Liver (tissue), 9 donors: ENCODE measurements around the gene CDH20. TPM values are rescaled to one million over a fixed set of nuclear protein-coding genes. Genes with fewer than 3 reads are reported as not detected.

Experiments
- DNase-seq: peaks from one replicate; pipeline ENCODE4 v3.0.0-alpha.2; 2017; ENCODE audit warnings: low spot score
- H3K27ac ChIP-seq, 2 donors: one replicate each; pipeline ENCODE4 v1.7.0; 2013; ENCODE audit warnings: inconsistent platforms in 2 of 2, low read length in 2 of 2, control low read depth in 1 of 2, low read depth in 1 of 2, mild to moderate bottlenecking in 1 of 2
- H3K27me3 ChIP-seq, 4 donors: one replicate each; pipeline versions ENCODE4 v1.6.1 to v1.7.0; 2013; ENCODE audit warnings: low read length in 3 of 4, inconsistent platforms in 1 of 4, mild to moderate bottlenecking in 1 of 4, moderate library complexity in 1 of 4; ENCODE audit not compliant: control insufficient read depth in 4 of 4, insufficient read depth in 4 of 4
- H3K36me3 ChIP-seq, 4 donors: one replicate each; pipeline versions ENCODE4 v1.6.1 to v1.7.0; 2013; ENCODE audit warnings: low read length in 3 of 4, mild to moderate bottlenecking in 3 of 4, low read depth in 1 of 4, moderate library complexity in 1 of 4; ENCODE audit not compliant: control insufficient read depth in 4 of 4, insufficient read depth in 3 of 4
- H3K4me1 ChIP-seq, 4 donors: one replicate each; pipeline versions ENCODE4 v1.6.1 to v1.7.0; 2013; ENCODE audit warnings: low read length in 3 of 4, mild to moderate bottlenecking in 3 of 4, moderate library complexity in 1 of 4; ENCODE audit not compliant: control insufficient read depth in 4 of 4, insufficient read depth in 4 of 4
- H3K4me3 ChIP-seq, 3 donors: one replicate each; pipeline versions ENCODE4 v1.6.1 to v1.7.0; 2013; ENCODE audit warnings: low read length in 3 of 3, control low read depth in 1 of 3, low read depth in 1 of 3, mild to moderate bottlenecking in 1 of 3
- H3K9ac ChIP-seq, 2 donors: one replicate each; pipeline ENCODE4 v1.7.0; 2013; ENCODE audit warnings: low read length in 2 of 2, mild to moderate bottlenecking in 2 of 2, moderate library complexity in 2 of 2, control low read depth in 1 of 2, low read depth in 1 of 2
- H3K9me3 ChIP-seq, 4 donors: one replicate each; pipeline versions ENCODE4 v1.6.1 to v1.7.0; 2013; ENCODE audit warnings: low read length in 3 of 4; ENCODE audit not compliant: control insufficient read depth in 4 of 4
- ATF3 ChIP-seq: IDR thresholded peaks from 2 replicates; pipeline ENCODE4 v1.6.1; 2016; ENCODE audit warnings: antibody characterized with exemption
- CTCF ChIP-seq: fragments of 150-350 bp; IDR thresholded peaks from 2 replicates; pipeline ENCODE4 v1.5.1; 2017; ENCODE audit warnings: improper control_type of control experiment, low read depth, low read length; ENCODE audit not compliant: missing input control
- EGR1 ChIP-seq, 2 donors: IDR thresholded peaks; 2 replicates each; pipeline ENCODE4 v1.6.1; 2016 to 2018; ENCODE audit warnings: antibody characterized with exemption in 2 of 2, low read depth in 2 of 2
- FOXA1 ChIP-seq: IDR thresholded peaks from 2 replicates; pipeline ENCODE4 v1.6.1; 2016; ENCODE audit warnings: antibody characterized with exemption
- FOXA2 ChIP-seq: IDR thresholded peaks from 2 replicates; pipeline ENCODE4 v1.6.1; 2016; ENCODE audit warnings: antibody characterized with exemption
- GABPA ChIP-seq, 2 donors: IDR thresholded peaks in 1 of 2; conservative IDR thresholded peaks in 1 of 2; 2 replicates each; pipeline ENCODE4 v1.6.1; 2016; ENCODE audit warnings: antibody characterized with exemption in 2 of 2, mild to moderate bottlenecking in 1 of 2, moderate library complexity in 1 of 2
- HNF4A ChIP-seq, 2 donors: conservative IDR thresholded peaks; 2 replicates each; pipeline ENCODE4 v1.6.1; 2016; ENCODE audit warnings: antibody characterized with exemption in 2 of 2, mild to moderate bottlenecking in 2 of 2
- HNF4G ChIP-seq: IDR thresholded peaks from 2 replicates; pipeline ENCODE4 v1.6.1; 2016; ENCODE audit warnings: antibody characterized with exemption
- JUND ChIP-seq, 2 donors: IDR thresholded peaks; 2 replicates each; pipeline ENCODE4 v1.6.1; 2016; ENCODE audit warnings: antibody characterized with exemption in 2 of 2
- MAX ChIP-seq: IDR thresholded peaks from 2 replicates; pipeline ENCODE4 v1.6.1; 2016; ENCODE audit warnings: antibody characterized with exemption
- NR2F2 ChIP-seq: IDR thresholded peaks from 2 replicates; pipeline ENCODE4 v1.6.1; 2016; ENCODE audit warnings: antibody characterized with exemption
- RAD21 ChIP-seq, 2 donors: IDR thresholded peaks; 2 replicates each; pipeline ENCODE4 v1.6.1; 2016; ENCODE audit warnings: antibody characterized with exemption in 2 of 2, mild to moderate bottlenecking in 2 of 2
- REST ChIP-seq: IDR thresholded peaks from 2 replicates; pipeline ENCODE4 v1.6.1; 2016; ENCODE audit warnings: antibody characterized with exemption, mild to moderate bottlenecking
- RXRA ChIP-seq, 2 donors: IDR thresholded peaks; 2 replicates each; pipeline ENCODE4 v1.6.1; 2017 to 2018; ENCODE audit warnings: antibody characterized with exemption in 2 of 2, mild to moderate bottlenecking in 1 of 2
- SP1 ChIP-seq: IDR thresholded peaks from 2 replicates; pipeline ENCODE4 v1.6.1; 2018; ENCODE audit warnings: antibody characterized with exemption, mild to moderate bottlenecking
- TAF1 ChIP-seq: conservative IDR thresholded peaks from 2 replicates; pipeline ENCODE4 v1.6.1; 2016; ENCODE audit warnings: antibody characterized with exemption, mild to moderate bottlenecking
- YY1 ChIP-seq: IDR thresholded peaks from 2 replicates; pipeline ENCODE4 v1.6.1; 2016; ENCODE audit warnings: antibody characterized with exemption, mild to moderate bottlenecking
- ZBTB33 ChIP-seq: IDR thresholded peaks from 2 replicates; pipeline ENCODE4 v1.6.1; 2016; ENCODE audit warnings: antibody characterized with exemption
- WGBS: extraction: QIAGEN DNeasy Blood & Tissue Kit; methylation state at CpG from one replicate; pipeline ENCODE4 v1.1.7; 2013; 5-methylcytosine and 5-hydroxymethylcytosine counted together
- polyA plus RNA-seq, 2 donors: library from polyadenylated mRNA; stranded (reverse) in 1 of 2; unstranded in 1 of 2; fragments of 200-250 nt in 1 of 2; fragments of >200 nt in 1 of 2; fragmentation: Nextera tagmentation in 1 of 2; extraction: Ambion mirVana in 1 of 2; gene quantifications; one replicate each; pipeline versions ENCODE4 v1.2.1 to v1.2.3, GENCODE V29; 2013 to 2015
- total RNA-seq, 2 donors: library from RNA; depleted of rRNA; stranded (reverse); fragments of >200 nt; gene quantifications; one replicate each; pipeline ENCODE4 v1.2.3, GENCODE V29; 2014
- donor health status: healthy.
- donor health status: healthy.
- donor health status: healthy.
- donor health status: healthy.
- donor health status: healthy.

Gene CDH20
- total and polyA plus RNA-seq, 4 donors: 0.08 to 0.11 (median 0.09) TPM; not detected in 1

- no peak overlapping the region for H3K27ac ChIP-seq
- peaks cover 0 to 6% (median 0%) of the 10 kb centered on the region in 4 donors for H3K27me3 ChIP-seq
- H3K4me1 ChIP-seq: no peaks in the 10 kb centered on the region
- TF ChIP-seq SP1 (no peak), MAX (no peak), TAF1 (no peak), CTCF (no peak), EGR1 (IDR thresholded peaks at IDR 0.05; ENCODE audit: low read depth in 2 of 2) (no peak), REST (no peak), YY1 (no peak), FOXA1 (no peak), JUND (IDR thresholded peaks at IDR 0.05) (no peak), ZBTB33 (no peak), HNF4G (no peak), RAD21 (IDR thresholded peaks at IDR 0.05) (no peak), NR2F2 (no peak), FOXA2 (no peak), ATF3 (no peak)
- H3K36me3 ChIP-seq: no peaks in the 10 kb centered on the region
- no peak overlapping the region for H3K9ac ChIP-seq
- H3K9me3 ChIP-seq: peaks cover 0 to 3% (median 0%) of the 10 kb centered on the region in 4 donors
- 71% methylated on average over 18 of the region's 18 CpGs for WGBS
- DNase-seq: no peak
- H3K4me3 ChIP-seq: no peak overlapping the region
Measured at GRCh38 chr18:61496374-61496773, 163.1 kb downstream of the CDH20 start.

- H3K36me3 ChIP-seq: no peaks in the 10 kb centered on the region
- H3K27ac ChIP-seq: no peak overlapping the region
- peaks cover 0 to under 1% (median 0%) of the 10 kb centered on the region in 4 donors for H3K9me3 ChIP-seq
- no peak overlapping the region for H3K4me3 ChIP-seq
- no peak for DNase-seq
- 85% methylated on average over 3 of the region's 3 CpGs for WGBS
- no peak overlapping the region for H3K9ac ChIP-seq
- H3K4me1 ChIP-seq: no peaks in the 10 kb centered on the region
- peaks cover 0 to 5% (median 0%) of the 10 kb centered on the region in 4 donors for H3K27me3 ChIP-seq
- no peak for TF ChIP-seq ZBTB33
- TF ChIP-seq CTCF: no peak
- TF ChIP-seq MAX: no peak
- TF ChIP-seq FOXA2: no peak
- no peak for TF ChIP-seq RXRA (IDR thresholded peaks at IDR 0.05)
- no peak for TF ChIP-seq YY1
- no peak for TF ChIP-seq EGR1 (IDR thresholded peaks at IDR 0.05; ENCODE audit: low read depth in 2 of 2)
- TF ChIP-seq SP1: no peak
- no peak for TF ChIP-seq GABPA (IDR thresholded peaks at IDR 0.05 in 1 of 2, conservative IDR thresholded peaks at IDR 0.05 in 1 of 2)
- no peak for TF ChIP-seq RAD21 (IDR thresholded peaks at IDR 0.05)
- TF ChIP-seq HNF4A (conservative IDR thresholded peaks at IDR 0.05): no peak
- TF ChIP-seq TAF1: no peak
Measured at GRCh38 chr18:61497422-61497821, 164.2 kb downstream of the CDH20 start.
